Activated gamma-delta T cell (primary cell): ENCODE data around the gene TP73.

Experiments used
- DNase-seq: peaks from one replicate; lab custom pipeline; 2025; lab: John Stamatoyannopoulos, UW

TP73 gene

DNA sequence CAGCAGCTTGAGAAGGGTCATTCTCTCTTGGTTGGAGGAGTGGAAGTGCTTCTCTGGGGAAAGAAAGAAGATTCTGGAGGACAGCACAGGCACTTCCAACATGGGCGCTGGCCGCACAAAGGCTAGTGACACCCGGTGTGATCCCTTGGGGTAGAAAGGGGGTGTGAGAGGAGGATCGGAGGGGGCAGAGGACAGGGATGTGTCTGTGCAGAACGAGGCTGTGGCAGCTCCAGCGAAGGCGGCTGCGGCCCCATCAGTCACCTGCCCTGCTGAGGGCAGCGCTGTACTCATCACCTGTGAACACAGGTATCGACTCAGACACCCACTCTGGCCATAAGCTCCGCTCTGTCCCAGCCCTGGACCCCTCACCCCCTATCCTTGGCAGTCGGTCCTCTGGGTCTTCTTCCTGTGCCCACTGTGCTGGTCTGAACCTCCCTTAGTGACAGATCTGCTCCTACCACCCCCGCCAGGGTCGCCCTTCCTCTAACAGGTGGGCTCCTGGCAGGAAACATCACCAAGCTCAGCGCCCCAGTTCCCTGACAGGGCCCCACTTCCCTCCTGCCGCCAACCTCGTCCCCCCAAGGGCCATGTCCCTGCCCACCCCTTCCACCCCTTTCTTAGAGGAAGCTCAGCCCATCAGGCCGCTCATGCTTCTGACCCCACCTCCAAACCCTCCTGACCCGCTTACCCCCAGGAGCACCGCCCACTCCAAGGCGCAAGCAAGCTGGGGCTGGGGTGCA, 20.1 kb downstream of the TP73 start:
- DNase-seq = no peak

GRCh38 chr1:3672971-3673361, 20.6 kb downstream of the TP73 start:
- DNase-seq = no peak

GRCh38 chr1:3673381-3674099, 21.2 kb downstream of the TP73 start:
- no peak for DNase-seq

DNA sequence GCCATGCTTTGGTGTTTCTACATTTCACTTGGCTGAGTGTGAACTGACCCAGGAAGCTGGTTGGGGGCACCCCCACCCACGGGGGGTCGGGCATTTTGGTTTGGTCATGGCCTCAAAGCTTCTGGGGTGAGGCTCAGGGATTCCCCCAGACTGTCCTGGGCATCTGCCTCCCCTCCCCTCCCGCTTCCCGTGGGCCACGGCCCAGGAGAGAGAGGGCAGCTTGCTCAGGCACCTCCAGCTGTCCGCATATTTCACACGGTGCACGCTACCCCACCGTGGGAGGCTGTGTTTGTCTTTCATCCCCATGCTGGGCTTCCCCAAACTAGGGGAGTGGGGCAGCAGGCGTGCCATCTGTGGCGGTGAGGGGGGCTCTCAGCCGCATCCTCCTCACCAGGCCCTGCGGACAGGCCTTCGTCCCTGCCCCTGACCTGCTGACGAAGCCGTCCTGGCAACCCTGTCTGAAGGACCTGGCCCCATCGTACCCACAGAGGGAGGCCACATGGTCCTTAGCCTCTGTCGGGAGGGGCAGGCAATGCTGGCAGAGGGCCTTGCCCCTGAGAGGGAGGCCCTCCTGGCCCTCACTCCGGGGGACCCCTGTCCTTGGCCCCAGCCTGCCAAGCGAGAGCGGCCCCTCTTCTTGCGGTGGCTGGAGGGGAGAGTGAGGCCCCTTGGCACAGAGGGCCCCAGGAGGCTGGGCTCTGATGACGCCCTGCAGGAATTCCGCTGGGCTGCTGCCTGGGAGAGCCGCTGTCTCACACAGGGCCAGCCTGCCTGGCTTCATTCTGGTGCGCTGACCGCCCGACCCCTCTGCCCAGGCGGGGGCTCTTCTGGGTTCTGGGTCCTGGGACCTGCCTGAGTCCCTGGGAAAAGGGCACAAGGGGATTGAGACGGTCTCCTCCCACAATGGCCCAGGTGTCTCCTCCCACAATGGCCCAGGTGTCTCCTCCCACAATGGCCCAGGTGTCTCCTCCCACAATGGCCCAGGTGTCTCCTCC, 22.1 kb downstream of the TP73 start:
- DNase-seq = no peak

GRCh38 chr1:3675436-3675835, 23.1 kb downstream of the TP73 start:
- no peak for DNase-seq

DNA sequence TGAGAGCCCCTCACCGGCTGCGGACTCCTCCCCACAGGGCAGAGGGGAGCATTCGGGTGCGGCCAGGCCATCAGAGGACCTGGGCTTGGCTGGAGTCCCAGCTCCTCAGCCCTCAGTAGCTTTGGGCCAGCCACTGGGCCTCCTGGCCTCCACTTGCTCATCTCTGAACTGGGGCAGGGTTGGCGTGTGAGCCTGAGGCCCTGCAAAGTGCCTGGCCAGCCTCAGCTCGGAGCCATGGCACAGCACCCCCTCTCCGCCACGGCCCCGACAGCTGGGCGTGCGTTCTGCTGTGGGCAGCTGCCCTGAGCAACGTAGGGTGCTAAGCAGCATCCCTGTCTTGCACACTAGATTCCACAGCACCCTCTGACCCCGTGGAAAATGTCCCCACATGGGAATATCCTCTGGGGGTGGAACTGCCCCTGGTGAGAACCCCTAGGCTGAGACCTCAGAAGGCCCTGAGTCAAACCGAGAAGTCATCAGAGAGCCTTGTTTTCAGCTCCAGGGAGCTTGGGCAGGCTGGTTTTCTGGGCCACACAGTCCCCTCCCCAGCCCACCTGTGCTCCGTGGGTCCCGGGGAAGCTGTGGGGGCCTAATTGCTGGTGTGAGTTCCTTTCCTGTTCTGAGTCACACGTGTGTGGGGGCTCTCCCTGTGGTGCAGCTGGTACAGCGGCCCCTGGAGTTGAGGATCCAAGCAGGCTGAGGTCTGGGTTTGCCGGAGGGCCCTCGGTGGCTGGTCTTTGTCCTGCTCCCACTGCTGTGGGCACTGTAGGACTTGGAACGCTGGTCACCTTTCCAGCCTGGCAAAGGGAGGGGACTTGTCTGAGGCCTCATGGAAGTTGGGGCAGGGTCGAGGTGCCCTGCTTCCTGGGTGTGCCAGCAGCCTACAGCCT, 24.5 kb downstream of the TP73 start:
- no peak for DNase-seq

DNA sequence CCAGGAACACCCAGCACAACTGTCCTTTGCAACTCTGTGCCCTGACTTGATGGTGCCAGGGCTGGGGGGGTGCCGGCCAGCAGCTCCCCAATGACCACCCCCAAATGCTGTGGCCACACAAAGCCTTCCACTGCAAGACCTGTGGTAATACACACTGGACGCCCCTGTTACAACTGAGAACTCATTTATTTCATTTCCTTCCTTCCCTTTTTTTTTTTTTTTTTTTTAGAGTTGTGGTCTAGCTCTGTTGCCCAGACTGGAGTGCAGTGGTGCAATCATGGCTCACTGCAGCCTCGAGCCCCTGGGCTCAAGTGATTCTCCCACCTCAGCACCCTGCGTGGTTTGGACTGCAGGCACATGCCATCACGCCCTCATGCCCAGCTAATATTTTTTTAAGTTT, 25.2 kb downstream of the TP73 start:
- DNase-seq = no peak

GRCh38 chr1:3678361-3679097, 26.2 kb downstream of the TP73 start:
- DNase-seq = no peak

- no peak for DNase-seq
These were observed 26.8 kb downstream of the TP73 start for GRCh38 chr1:3679098-3679555.

GRCh38 chr1:3679799-3680453, 27.6 kb downstream of the TP73 start:
- DNase-seq = no peak

DNA sequence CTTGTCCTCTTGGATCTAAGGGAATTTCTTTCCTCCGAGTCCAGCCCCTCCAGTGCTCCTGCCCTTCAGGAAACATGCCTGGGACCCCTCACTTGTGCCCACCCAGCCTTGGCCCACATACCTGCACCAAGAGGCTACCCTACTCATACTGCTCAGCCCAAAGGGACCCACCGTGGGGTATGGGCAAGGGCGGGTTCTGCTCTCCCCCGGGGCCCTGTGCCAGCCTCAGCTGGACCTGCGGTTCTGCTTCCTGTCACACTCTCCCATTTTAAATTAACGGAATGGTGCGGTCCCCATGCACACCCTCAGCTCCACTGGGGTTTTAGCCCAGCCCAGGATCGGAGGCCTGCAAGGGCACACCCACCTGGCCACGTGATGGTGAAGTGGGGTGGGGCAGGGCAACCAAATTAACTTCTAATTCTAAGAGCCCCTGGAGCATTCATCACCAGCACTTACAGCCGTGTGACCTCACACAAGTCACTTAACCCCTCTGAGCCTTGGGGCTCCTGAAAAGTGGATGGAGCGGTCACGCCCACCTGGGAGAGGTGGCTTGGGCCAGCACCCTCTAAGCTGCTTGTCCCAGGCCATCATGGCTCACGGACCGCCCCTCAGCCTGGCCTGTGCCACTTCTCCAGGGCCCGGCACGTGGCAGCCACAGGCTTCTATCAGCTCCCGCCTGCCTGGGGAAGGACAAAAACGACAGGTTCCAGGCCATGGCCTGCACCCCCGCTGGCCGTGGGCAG, 28.3 kb downstream of the TP73 start:
- no peak for DNase-seq

DNA sequence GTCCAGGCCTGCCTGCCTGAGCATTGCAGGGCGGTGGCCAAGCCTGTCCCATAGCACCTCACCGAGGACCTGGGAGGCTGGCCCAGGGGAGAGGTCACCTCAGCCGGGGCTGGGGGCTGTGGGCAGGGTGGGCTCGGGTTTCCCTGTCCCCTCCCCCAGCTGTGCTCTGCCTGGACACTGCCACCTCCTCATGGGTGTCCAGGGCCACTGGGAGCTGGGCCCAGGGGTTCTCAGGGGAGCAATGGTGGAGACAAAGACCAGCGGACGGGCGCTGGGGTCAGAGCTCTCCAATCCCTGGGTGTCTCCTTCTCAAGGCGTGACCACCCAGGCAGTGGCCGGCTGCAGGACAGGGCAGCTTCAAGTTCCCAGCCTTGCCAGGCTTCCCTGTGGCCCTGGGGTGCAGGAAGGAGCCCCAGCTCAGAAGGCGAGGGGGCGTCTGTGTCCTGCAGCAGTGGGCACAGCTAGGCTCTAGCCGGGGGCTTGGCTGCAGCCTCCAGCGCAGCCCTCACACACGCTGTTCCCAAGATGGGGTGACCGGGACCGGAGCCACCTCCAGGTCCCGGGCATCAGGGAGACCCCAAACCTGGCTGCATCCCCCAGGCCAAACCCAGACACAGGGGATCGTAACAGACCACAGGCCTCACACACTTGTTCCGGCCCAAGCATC, 29.0 kb downstream of the TP73 start:
- DNase-seq = no peak

DNA sequence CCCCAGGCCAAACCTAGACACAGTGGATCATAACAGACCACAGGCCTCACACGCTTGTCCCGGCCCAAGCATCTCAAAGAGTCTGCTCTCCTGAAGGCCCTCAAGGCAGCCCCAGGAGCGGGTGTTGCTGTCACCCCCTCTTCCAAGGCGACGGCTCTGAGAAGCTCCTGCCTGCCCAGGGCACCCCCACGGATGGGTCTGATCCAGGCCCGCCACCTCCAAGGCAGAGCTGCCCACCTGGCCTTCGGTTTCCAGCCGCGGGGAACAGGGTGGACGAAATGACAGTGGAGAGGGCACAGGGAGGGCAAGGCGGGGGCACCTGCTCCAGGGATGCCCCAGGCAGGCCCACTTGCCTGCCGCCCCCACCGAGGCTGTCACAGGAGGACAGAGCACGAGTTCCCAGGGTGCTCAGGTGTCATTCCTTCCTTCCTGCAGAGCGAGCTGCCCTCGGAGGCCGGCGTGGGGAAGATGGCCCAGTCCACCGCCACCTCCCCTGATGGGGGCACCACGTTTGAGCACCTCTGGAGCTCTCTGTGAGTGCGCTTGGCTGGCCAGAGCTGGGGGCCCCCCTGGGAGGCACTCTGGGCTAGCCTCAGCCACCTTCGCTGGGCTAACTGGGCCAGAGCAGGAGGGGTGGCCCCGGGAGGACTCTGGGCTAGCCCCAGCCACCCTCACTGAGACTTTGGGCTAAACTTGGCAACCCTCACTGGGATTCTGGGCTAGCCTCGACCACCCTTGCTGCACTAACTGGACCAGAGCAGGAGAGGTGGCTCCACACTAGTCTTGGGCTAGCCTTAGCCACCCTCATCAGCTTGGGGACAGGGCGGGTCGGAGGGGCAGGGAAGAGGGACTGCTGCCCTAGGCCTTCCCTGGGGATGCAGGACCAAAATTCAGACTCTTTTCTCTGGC, 29.8 kb downstream of the TP73 start:
- no peak for DNase-seq

DNA sequence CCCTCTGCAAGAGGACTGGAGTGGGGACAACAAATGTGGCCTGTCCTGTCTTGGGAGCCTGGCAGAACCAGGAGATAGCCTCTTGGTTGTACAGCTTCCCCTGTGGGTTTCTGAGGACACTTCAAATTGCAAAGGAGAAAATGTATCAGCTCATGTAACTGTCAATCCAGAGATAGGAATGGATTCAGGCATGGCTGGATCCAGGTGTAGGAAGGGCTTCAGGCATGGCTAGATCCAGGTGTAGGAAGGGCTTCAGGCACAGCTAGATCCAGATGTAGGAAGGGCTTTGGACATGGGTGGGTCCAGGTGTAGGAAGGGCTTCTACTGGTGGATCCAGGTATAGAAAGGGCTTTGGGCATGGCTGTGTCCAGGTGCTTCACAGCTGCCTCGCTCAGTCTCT, 30.9 kb downstream of the TP73 start:
- no peak for DNase-seq

GRCh38 chr1:3683992-3684391, 31.7 kb downstream of the TP73 start:
- no peak for DNase-seq

DNA sequence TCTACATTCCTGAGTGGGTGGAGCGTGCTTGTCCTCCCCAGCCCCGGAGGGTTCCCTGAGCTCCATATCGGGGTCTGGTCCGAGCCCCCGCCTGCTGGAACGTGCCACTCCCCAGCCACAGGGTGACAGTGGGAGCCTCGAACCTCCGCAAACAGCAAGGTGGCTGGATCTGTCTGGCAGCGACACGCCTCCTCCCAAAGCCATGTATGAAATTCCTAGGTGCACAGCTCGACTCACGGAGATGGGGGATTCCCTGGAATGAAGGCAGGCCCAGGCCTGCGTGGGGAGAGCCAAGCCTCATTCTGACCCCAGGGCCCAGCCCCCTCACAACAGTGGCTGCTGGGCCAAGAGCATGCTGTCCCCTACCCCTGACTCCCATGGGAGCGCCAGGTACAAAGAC, 32.9 kb downstream of the TP73 start:
- no peak for DNase-seq

- no peak for DNase-seq
These were observed 33.6 kb downstream of the TP73 start for GRCh38 chr1:3685906-3686305.

- DNase-seq = no peak
These were observed 35.2 kb downstream of the TP73 start for GRCh38 chr1:3687504-3687903.
